ENCODE data around the gene DMKN. TPM values are rescaled to one million over a fixed set of nuclear protein-coding genes. Genes with fewer than 3 reads are reported as not detected.

Gene DMKN
- total and polyA plus RNA-seq, 2 of the 8 experiments (the other 6 are each of a cell fraction or from before 2014, with no cell fraction given) = 290 to 330 TPM

DNA sequence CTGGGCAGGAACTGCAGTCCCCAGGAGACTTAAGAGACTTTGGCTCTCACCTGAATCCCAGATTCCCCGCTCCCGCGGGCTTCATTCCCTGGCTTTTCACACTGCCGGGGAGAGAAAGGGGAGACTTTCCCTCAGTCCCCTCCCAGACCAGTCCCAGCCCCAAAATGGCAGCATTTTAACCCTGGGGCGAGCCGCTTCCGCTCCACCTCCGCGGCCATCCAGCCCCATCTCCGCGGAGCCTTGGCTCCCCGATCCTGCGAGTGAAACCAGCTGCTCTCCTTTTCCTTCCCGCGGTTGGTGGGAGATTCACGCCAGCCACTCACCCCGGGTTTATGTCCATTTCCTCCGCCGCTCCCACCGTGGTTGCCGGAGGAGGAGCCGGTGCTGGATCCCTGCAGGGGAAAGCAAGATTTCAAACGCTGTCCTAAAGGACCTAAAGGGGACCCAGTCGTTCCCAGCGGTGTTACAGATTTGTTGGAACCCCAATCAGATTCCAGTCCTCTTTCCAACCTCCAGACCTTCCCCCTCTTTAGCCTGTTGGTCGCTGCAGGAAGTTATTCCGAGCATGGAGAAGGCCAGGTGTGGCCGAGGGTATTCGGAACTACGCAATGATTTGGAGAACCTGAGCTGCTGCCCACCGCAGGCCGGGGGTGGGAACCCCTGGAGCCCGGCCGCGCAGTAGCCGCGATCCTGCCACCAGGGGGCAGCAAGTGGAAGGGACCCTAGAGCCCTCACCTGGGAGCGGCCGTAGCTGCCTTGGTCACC lies 3.4 kb downstream of the DMKN start (continued):
- TF ChIP-seq RAD21 (IDR thresholded peaks at IDR 0.05 in 1 of 2, conservative IDR thresholded peaks at IDR 0.05 in 1 of 2; ENCODE audit: low read depth in 2 of 2, low read length in 2 of 2) (peak; percentile 71 to 80), CTBP2 (IDR thresholded peaks at IDR 0.05; ENCODE audit: borderline replicate concordance, insufficient read depth, insufficient read length, low read length) (no peak), YY1 (IDR thresholded peaks at IDR 0.05; ENCODE audit: low read depth, low read length) (peak; percentile 90)

Data from H1 (cell line).